GM19468 (cell line): ENCODE measurements around the gene FGF19.

Experiments
- ATAC-seq: cut with Tn5 transposase; IDR thresholded peaks from one replicate; pipeline ENCODE4 v1.9.1; 2021; ENCODE audit warnings: mild to moderate bottlenecking, moderate library complexity, moderate number of reproducible peaks; ENCODE audit not compliant: unreplicated experiment; ENCODE audit errors: extremely low read depth

FGF19 gene

GRCh38 chr11:69718912-69719311, 15.1 kb upstream of the FGF19 start:
- no peak for ATAC-seq

GRCh38 chr11:69718147-69718546, 14.3 kb upstream of the FGF19 start:
- ATAC-seq: no peak

GRCh38 chr11:69716891-69717747, 13.3 kb upstream of the FGF19 start:
- ATAC-seq: no peak

- no peak for ATAC-seq
Measured at GRCh38 chr11:69716099-69716498, 12.3 kb upstream of the FGF19 start.

GRCh38 chr11:69715446-69715845, 11.6 kb upstream of the FGF19 start:
- ATAC-seq: no peak

GRCh38 chr11:69711822-69712801, 8.3 kb upstream of the FGF19 start:
- no peak for ATAC-seq

- no peak for ATAC-seq
Measured at GRCh38 chr11:69708736-69709401, 5.0 kb upstream of the FGF19 start.

- no peak for ATAC-seq
Measured at GRCh38 chr11:69707176-69707575, 3.4 kb upstream of the FGF19 start.

GRCh38 chr11:69705901-69706787, 2.3 kb upstream of the FGF19 start:
- ATAC-seq: no peak

- no peak for ATAC-seq
Measured at GRCh38 chr11:69705351-69705811, 1.6 kb upstream of the FGF19 start.

- no peak for ATAC-seq
Measured at GRCh38 chr11:69704508-69705253, 859 bp upstream of the FGF19 start.

- ATAC-seq: no peak
Measured at GRCh38 chr11:69703453-69703767, 412 bp downstream of the FGF19 start.

- ATAC-seq: no peak
Measured at GRCh38 chr11:69702769-69703452, 911 bp downstream of the FGF19 start.

GRCh38 chr11:69702239-69702691, 1.6 kb downstream of the FGF19 start:
- ATAC-seq: no peak

GRCh38 chr11:69700278-69701140, 3.3 kb downstream of the FGF19 start:
- ATAC-seq: no peak

- no peak for ATAC-seq
Measured at GRCh38 chr11:69699213-69699612, 4.6 kb downstream of the FGF19 start.

- ATAC-seq: no peak
Measured at GRCh38 chr11:69698362-69698761, 5.5 kb downstream of the FGF19 start.
